Epithelial cell of proximal tubule (primary cell): Measurements from ENCODE around the gene PTPRG. TPM values are rescaled to one million over a fixed set of nuclear protein-coding genes. Genes with fewer than 3 reads are reported as not detected.

Experiments used
- DNase-seq: peaks from one replicate; pipeline ENCODE4 v3.0.0-alpha.2; 2011; ENCODE audit warnings: low read depth
- H3K4me3 ChIP-seq: 2 replicates; pipeline ENCODE4 v1.5.1; 2011; ENCODE audit warnings: low read depth, mild to moderate bottlenecking, low read length
- CTCF ChIP-seq: conservative IDR thresholded peaks from 2 replicates; pipeline ENCODE4 v1.5.1; 2012; ENCODE audit warnings: low read depth, mild to moderate bottlenecking, low read length
- total RNA-seq: library from RNA; depleted of rRNA; stranded (reverse); fragments of >200 nt; gene quantifications from 2 replicates; pipeline ENCODE4 v1.2.3, GENCODE V29; 2015

The PTPRG gene
- total RNA-seq, 1 donor from 2014 or later = 13.5 TPM

- DNase-seq = no peak
- H3K4me3 ChIP-seq = no peak overlapping the region
- no peak for TF ChIP-seq CTCF
Measured at GRCh38 chr3:61734749-61735686, 173.6 kb downstream of the PTPRG start.

GRCh38 chr3:61736506-61736905 is 175.1 kb downstream of the PTPRG start:
- no peak for TF ChIP-seq CTCF
- no peak overlapping the region for H3K4me3 ChIP-seq
- DNase-seq = no peak

DNA sequence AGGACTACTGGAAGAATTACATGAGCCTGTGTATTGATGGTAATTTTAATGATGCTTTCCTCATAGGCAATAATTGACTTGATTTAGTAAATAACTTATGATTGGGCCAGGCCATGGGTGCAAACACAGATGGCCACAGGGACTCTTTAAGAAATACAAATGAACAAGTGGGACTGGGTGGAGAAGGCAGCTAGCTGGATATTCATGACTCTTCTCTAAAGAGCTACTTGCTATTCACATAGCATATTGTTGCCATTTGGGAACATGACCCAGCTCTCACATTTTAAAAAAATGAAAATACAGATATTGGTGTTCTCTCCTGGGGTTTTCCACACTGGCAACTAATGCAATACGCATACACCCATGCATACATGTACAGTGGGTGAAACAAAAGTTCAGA is 178.3 kb downstream of the PTPRG start:
- no peak for TF ChIP-seq CTCF
- no peak for DNase-seq
- H3K4me3 ChIP-seq = no peak overlapping the region

- no peak for DNase-seq
- no peak overlapping the region for H3K4me3 ChIP-seq
- no peak for TF ChIP-seq CTCF
Measured at GRCh38 chr3:61740494-61740893, 179.1 kb downstream of the PTPRG start.

DNA sequence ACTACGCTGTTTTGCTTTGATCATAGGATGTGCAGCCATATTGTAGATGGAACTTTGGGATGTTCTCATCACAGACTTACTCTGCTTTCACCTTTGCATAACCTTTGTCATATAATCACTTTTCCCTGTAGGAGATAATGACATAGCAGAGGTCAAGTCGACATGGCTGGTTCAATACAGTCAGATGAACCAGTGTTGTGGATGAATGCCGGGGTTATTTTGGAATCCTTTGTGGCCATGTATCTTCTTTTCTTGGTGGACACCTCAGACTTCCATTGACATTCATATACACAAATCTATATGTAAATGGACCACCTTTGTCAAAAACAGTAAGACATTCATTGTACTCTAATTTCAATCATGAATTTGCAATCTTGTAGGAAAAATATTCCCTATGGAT is 180.2 kb downstream of the PTPRG start:
- no peak for TF ChIP-seq CTCF
- DNase-seq = no peak
- no peak overlapping the region for H3K4me3 ChIP-seq

DNA sequence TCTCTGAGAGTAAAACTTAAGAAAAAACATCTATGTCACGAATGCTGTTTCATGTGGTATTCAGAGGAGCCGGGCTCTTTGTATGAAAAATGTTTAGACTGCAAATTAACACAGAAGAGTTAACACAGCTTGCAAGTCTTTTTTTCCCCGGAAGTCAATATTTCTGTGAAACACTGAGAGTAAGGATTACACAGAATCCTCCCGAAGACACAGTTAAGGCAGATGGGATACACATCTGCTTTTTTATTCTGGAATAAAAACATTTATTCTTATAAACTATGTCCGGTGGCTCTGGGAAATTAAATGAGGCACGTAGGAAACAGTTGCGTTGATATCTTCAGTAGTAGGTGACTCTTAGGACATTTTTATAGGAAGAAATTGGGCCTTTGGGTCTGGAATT is 180.6 kb downstream of the PTPRG start:
- no peak for TF ChIP-seq CTCF
- DNase-seq = no peak
- no peak overlapping the region for H3K4me3 ChIP-seq

- TF ChIP-seq CTCF = no peak
- no peak for DNase-seq
Measured at GRCh38 chr3:61743067-61743466, 181.7 kb downstream of the PTPRG start.

More at GRCh38 chr3:61743067-61743466, 181.7 kb downstream of the PTPRG start:
- H3K4me3 ChIP-seq = no peak overlapping the region
